H1 (cell line): Measurements from ENCODE around the gene HELZ2. TPM values are rescaled to one million over a fixed set of nuclear protein-coding genes. Genes with fewer than 3 reads are reported as not detected.

ENCODE experiments used
- CTCF ChIA-PET: fragments of 300-600 bp; sonication (Branson Sonifier 250); formaldehyde crosslinking; loops from one replicate; lab custom pipeline; 2021; ENCODE audit not compliant: partially characterized antibody; lab: Charles Lee
- POLR2A ChIA-PET: fragments of 300-600 bp; sonication (Branson Sonifier 250); formaldehyde crosslinking; loops from one replicate; lab custom pipeline; 2021; ENCODE audit warnings: inconsistent platforms; ENCODE audit not compliant: partially characterized antibody; lab: Charles Lee
- DNase-seq, 2 experiments: peaks; one replicate each; pipeline versions ENCODE4 v3.0.0 to v3.0.0-alpha.2; 2010 to 2022; ENCODE audit warnings: low spot score in 2 of 2, low read depth in 1 of 2, mixed read lengths in 1 of 2
- FAIRE-seq: peaks from 2 replicates; lab custom pipeline; 2011; peaks lifted over from hg19 to GRCh38; lab: Jason Lieb, UNC
- H2AFZ ChIP-seq: 2 replicates; pipeline ENCODE4 v1.8.1; 2012; ENCODE audit warnings: low read length, inconsistent platforms
- H2AK5ac ChIP-seq: 2 replicates; pipeline ENCODE4 v1.6.1; 2013; ENCODE audit warnings: low read depth, low read length
- H2BK120ac ChIP-seq: replicated peaks from 2 replicates; pipeline ENCODE3; 2013; ENCODE audit warnings: low read depth, low read length, inconsistent platforms
- H2BK12ac ChIP-seq: 2 replicates; pipeline ENCODE4 v1.6.1; 2013; ENCODE audit warnings: low read depth, low read length
- H2BK15ac ChIP-seq: 2 replicates; pipeline ENCODE4 v1.6.1; 2013; ENCODE audit warnings: low read length
- H2BK20ac ChIP-seq: 2 replicates; pipeline ENCODE4 v1.6.1; 2013; ENCODE audit warnings: low read length
- H2BK5ac ChIP-seq: 2 replicates; pipeline ENCODE4 v1.6.1; 2013; ENCODE audit warnings: low read depth, low read length
- H3K14ac ChIP-seq: 2 replicates; pipeline ENCODE4 v1.6.1; 2013; ENCODE audit warnings: inconsistent platforms; ENCODE audit not compliant: insufficient read length
- H3K18ac ChIP-seq: 2 replicates; pipeline ENCODE4 v1.6.1; 2013; ENCODE audit warnings: low read length; ENCODE audit errors: extremely low read depth
- H3K23ac ChIP-seq: 2 replicates; pipeline ENCODE4 v1.6.1; 2013; ENCODE audit warnings: inconsistent platforms; ENCODE audit not compliant: insufficient read length
- H3K23me2 ChIP-seq: 2 replicates; pipeline ENCODE4 v1.6.1; 2013; ENCODE audit warnings: low read depth, low read length
- H3K27ac ChIP-seq: 2 replicates; pipeline ENCODE4 v1.6.1; 2011; ENCODE audit warnings: low read depth, low read length, inconsistent platforms
- H3K27me3 ChIP-seq, 4 experiments: replicated peaks in 1 of 4; 1 replicate in 1 of 4; 2 replicates in 3 of 4; pipeline versions ENCODE4 v1.6.1 to v1.8.1; 2011 to 2013; ENCODE audit warnings: low read length in 3 of 4, mild to moderate bottlenecking in 3 of 4, inconsistent platforms in 2 of 4, mixed read lengths in 2 of 4, moderate library complexity in 1 of 4; ENCODE audit not compliant: control insufficient read depth in 3 of 4, insufficient read depth in 3 of 4; ENCODE audit errors: extremely low read depth in 1 of 4
- H3K36me3 ChIP-seq, 4 experiments: 2 replicates each; pipeline versions ENCODE4 v1.6.1 to v1.8.1; 2011 to 2013; ENCODE audit warnings: mild to moderate bottlenecking in 4 of 4, low read length in 3 of 4, moderate library complexity in 2 of 4, control low read depth in 1 of 4, inconsistent platforms in 1 of 4; ENCODE audit not compliant: insufficient read depth in 4 of 4, control insufficient read depth in 2 of 4
- H3K4ac ChIP-seq: replicated peaks from 2 replicates; pipeline ENCODE3; 2013; ENCODE audit warnings: low read length, low read depth, mixed read lengths, inconsistent platforms; ENCODE audit not compliant: insufficient read length
- H3K4me1 ChIP-seq, 4 experiments: replicated peaks in 1 of 4; 1 replicate in 1 of 4; 2 replicates in 3 of 4; pipeline versions ENCODE4 v1.6.1 to v1.8.1; 2011 to 2013; ENCODE audit warnings: low read length in 3 of 4, inconsistent platforms in 2 of 4, mixed read lengths in 1 of 4; ENCODE audit not compliant: insufficient read depth in 4 of 4, control insufficient read depth in 3 of 4
- H3K4me2 ChIP-seq, 2 experiments: 2 replicates each; pipeline versions ENCODE4 v1.6.1 to v1.8.1; 2011 to 2013; ENCODE audit warnings: low read depth in 2 of 2, low read length in 2 of 2, control low read depth in 1 of 2, inconsistent platforms in 1 of 2, mild to moderate bottlenecking in 1 of 2; ENCODE audit not compliant: insufficient read depth in 1 of 2
- H3K4me3 ChIP-seq, 4 experiments: fragments of 200-600, 300-600 bp in 1 of 4; sonication (generic), shearing (Covaris generic), sonication (Bioruptor Twin) in 1 of 4; 2 replicates each; pipeline versions ENCODE4 v1.5.1 to v1.8.1; 2011 to 2016; ENCODE audit warnings: low read length in 4 of 4, low read depth in 3 of 4, control low read depth in 2 of 4, inconsistent platforms in 2 of 4, mild to moderate bottlenecking in 2 of 4, mixed read lengths in 1 of 4, moderate library complexity in 1 of 4; ENCODE audit not compliant: insufficient read depth in 2 of 4; ENCODE audit errors: extremely low read depth in 1 of 4
- H3K56ac ChIP-seq: replicated peaks from 2 replicates; pipeline ENCODE3; 2013; ENCODE audit warnings: low read depth, mild to moderate bottlenecking, mixed read lengths, low read length, inconsistent platforms; ENCODE audit not compliant: insufficient read length
- H3K79me1 ChIP-seq: 2 replicates; pipeline ENCODE4 v1.6.1; 2013; ENCODE audit warnings: low read depth, low read length, control low read depth
- H3K79me2 ChIP-seq, 2 experiments: 2 replicates each; pipeline versions ENCODE4 v1.6.1 to v1.8.1; 2012 to 2013; ENCODE audit warnings: low read length in 2 of 2, mild to moderate bottlenecking in 2 of 2, inconsistent platforms in 1 of 2; ENCODE audit not compliant: insufficient read depth in 2 of 2, control insufficient read depth in 1 of 2
- H3K9ac ChIP-seq, 4 experiments: replicated peaks in 1 of 4; 1 replicate in 1 of 4; 2 replicates in 3 of 4; pipeline versions ENCODE4 v1.6.1 to v1.8.1; 2011 to 2013; ENCODE audit warnings: low read depth in 3 of 4, low read length in 3 of 4, control low read depth in 2 of 4, mild to moderate bottlenecking in 2 of 4, moderate library complexity in 2 of 4, inconsistent platforms in 1 of 4; ENCODE audit errors: extremely low read depth in 1 of 4
- H3K9me3 ChIP-seq, 2 experiments: 2 replicates each; pipeline versions ENCODE4 v1.6.1 to v1.8.1; 2012 to 2013; ENCODE audit warnings: mild to moderate bottlenecking in 2 of 2, moderate library complexity in 2 of 2, control low read depth in 1 of 2, inconsistent platforms in 1 of 2, low read depth in 1 of 2, low read length in 1 of 2, mixed read lengths in 1 of 2; ENCODE audit not compliant: insufficient read depth in 2 of 2
- H4K20me1 ChIP-seq, 2 experiments: replicated peaks in 1 of 2; 2 replicates each; pipeline versions ENCODE3 to v1.8.1; 2011 to 2013; ENCODE audit warnings: inconsistent platforms in 2 of 2, low read length in 2 of 2, mild to moderate bottlenecking in 1 of 2; ENCODE audit not compliant: insufficient read depth in 2 of 2, control insufficient read depth in 1 of 2
- H4K5ac ChIP-seq: 2 replicates; pipeline ENCODE4 v1.6.1; 2013; ENCODE audit warnings: low read length, low read depth, mixed read lengths, inconsistent platforms; ENCODE audit not compliant: insufficient read length
- H4K8ac ChIP-seq: 2 replicates; pipeline ENCODE4 v1.8.0; 2013; ENCODE audit warnings: mild to moderate bottlenecking, moderate library complexity, low read length, inconsistent platforms; ENCODE audit not compliant: insufficient read depth; ENCODE audit errors: extremely low read depth
- H4K91ac ChIP-seq: replicated peaks from 2 replicates; pipeline ENCODE3; 2013; ENCODE audit warnings: low read length, mixed read lengths, inconsistent platforms; ENCODE audit not compliant: insufficient read length
- TAF1 ChIP-seq: IDR thresholded peaks from 2 replicates; pipeline ENCODE4 v1.6.1; 2011; ENCODE audit warnings: mild to moderate bottlenecking, low read depth, low read length
- WGBS, 2 experiments: shearing (Covaris generic) in 1 of 2; methylation state at CpG; one replicate each; pipeline versions ENCODE4 v1.1.6 to v1.1.7; 2013 to 2015; ENCODE audit warnings: low lambda C conversion rate in 2 of 2, mixed read lengths in 2 of 2, inconsistent platforms in 1 of 2, low coverage in 1 of 2, missing lambda C conversion rate in 1 of 2; ENCODE audit not compliant: insufficient replicate concordance in 2 of 2, insufficient coverage in 1 of 2, insufficient read length in 1 of 2; ENCODE audit errors: extremely low coverage in 1 of 2, missing lambda C conversion rate in 1 of 2; 5-methylcytosine and 5-hydroxymethylcytosine counted together
- polyA plus RNA-seq, 7 experiments: library from polyadenylated mRNA; depleted of rRNA in 3 of 7; stranded (reverse) in 5 of 7; unstranded in 2 of 7; fragments of >200 nt in 5 of 7; fragments of 200-250 nt in 2 of 7; gene quantifications; 1 replicate in 5 of 7; 2 replicates in 1 of 7; 4 replicates in 1 of 7; pipeline versions ENCODE4 v1.2.1 to v1.2.3, GENCODE V29; 2011 to 2013; ENCODE audit warnings: missing spikeins in 2 of 7, mixed read lengths in 2 of 7
- total RNA-seq: library from RNA; stranded (reverse); fragmentation: NEBNext Ultra II Directional; extraction: Animal tissue kit (Norgen Biotek cat#: 25700); gene quantifications from 2 replicates; pipeline ENCODE4 v1.2.1, GENCODE V29; 2021

Gene HELZ2
- total and polyA plus RNA-seq, 2 of the 8 experiments (the other 6 are each of a cell fraction or from before 2014, with no cell fraction given) = 7.9 to 17.5 TPM

- ChIA-PET CTCF (interaction anchor here (0.6 to 1.8 kb wide), 6 partner anchors 10 to 69 kb away, joined by 3 to 5 read pairs (median 4); no protein-coding TSS in a partner anchor), POLR2A (interaction anchor here (1.3 to 2.3 kb wide), 2 partner anchors 11 to 196 kb away, joined by 3 to 7 read pairs; no protein-coding TSS in a partner anchor)
Observed at GRCh38 chr20:63541371-63541770, 32.7 kb downstream of the HELZ2 start.

More at GRCh38 chr20:63541371-63541770, 32.7 kb downstream of the HELZ2 start:
- Histone ChIP-seq H2BK15ac (no peak overlapping the region), H3K23ac (no peak overlapping the region), H3K9ac (no peak overlapping the region), H2BK20ac (no peak overlapping the region), H4K5ac (no peak overlapping the region), H3K4me2 (no peak overlapping the region), H3K9me3 (no peaks in the 10 kb centered on the region), H2BK5ac (no peak overlapping the region), H2AFZ (no peak overlapping the region), H2BK12ac (no peak overlapping the region), H2BK120ac (no peak overlapping the region), H4K8ac (no peak overlapping the region), H2AK5ac (no peak overlapping the region), H3K27ac (no peak overlapping the region), H3K4ac (no peak overlapping the region), H4K20me1 (no peaks in the 10 kb centered on the region), H4K91ac (no peak overlapping the region), H3K4me1 (peaks cover 0 to 10% (median 0%) of the 10 kb centered on the region in 4 experiments; a peak in 4 of 7 replicates), H3K79me1 (no peaks in the 10 kb centered on the region), H3K56ac (no peak overlapping the region), H3K14ac (no peak overlapping the region), H3K18ac (no peak overlapping the region), H3K27me3 (no peaks in the 10 kb centered on the region), H3K23me2 (no peaks in the 10 kb centered on the region), H3K36me3 (no peaks in the 10 kb centered on the region), H3K79me2 (no peaks in the 10 kb centered on the region), H3K4me3 (no peak overlapping the region)
- TF ChIP-seq TAF1 = no peak
- 90% methylated on average over 23 of the region's 28 CpGs; no CpG with 5 or more reads in 1 of the 2 experiments for WGBS, 2 experiments
- DNase-seq (no peak), FAIRE-seq (no peak)
